ENCODE data around the gene OR51V1.

Gene OR51V1

GRCh38 chr11:5154657-5155056 is 45.8 kb downstream of the OR51V1 start, which contains the start of gene OR52A1:
TSS of gene OR52A1 (minus strand) at chr11:5154757. CDS start at chr11:5152369, 2,388 bp downstream.
- CTCF ChIA-PET, result no interaction called here
- no peak within 1 kb of the TSS for H3K27ac ChIP-seq

DNA sequence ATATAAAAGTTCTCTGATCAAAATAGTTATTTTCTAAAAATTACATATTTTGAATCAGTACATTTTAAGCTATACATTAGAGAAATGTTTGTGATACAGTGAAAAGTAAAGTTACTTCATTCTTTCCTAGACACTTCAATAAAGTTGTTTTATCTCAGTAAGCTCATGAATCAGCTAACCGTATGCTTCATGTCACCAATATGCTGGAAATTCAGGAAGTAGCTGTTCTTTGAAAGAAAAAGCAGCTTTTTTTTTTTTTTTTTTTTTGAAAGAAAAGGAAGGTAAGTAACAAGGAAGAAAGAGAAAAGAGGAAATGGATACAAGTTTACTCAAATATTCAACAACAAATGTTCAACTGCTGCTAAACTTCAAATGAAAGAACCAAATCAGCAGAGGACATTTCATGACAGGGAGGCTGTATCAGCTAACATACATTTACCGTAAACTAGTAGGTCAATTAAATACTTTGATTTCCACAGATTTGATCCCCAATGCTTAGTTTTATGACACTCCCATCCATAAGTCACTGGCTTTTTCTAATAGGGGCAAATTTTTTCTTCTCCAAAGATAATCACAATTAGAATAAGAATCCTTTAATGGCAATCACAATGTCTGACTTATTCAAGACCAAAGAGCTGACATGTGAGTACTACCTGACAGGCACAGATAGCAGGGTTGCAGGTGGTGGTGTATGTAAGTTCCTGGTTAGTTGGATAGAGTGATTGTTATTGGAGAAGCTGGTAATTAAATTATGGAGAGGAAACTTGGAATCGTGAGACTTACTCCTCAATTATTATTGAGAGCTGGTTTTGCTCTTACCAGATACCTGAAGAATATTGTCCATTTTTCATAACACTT is 46.7 kb downstream of the OR51V1 start:
- no peak for DNase-seq (ENCODE audit: low spot score)
- TF ChIP-seq, protein P1, sequence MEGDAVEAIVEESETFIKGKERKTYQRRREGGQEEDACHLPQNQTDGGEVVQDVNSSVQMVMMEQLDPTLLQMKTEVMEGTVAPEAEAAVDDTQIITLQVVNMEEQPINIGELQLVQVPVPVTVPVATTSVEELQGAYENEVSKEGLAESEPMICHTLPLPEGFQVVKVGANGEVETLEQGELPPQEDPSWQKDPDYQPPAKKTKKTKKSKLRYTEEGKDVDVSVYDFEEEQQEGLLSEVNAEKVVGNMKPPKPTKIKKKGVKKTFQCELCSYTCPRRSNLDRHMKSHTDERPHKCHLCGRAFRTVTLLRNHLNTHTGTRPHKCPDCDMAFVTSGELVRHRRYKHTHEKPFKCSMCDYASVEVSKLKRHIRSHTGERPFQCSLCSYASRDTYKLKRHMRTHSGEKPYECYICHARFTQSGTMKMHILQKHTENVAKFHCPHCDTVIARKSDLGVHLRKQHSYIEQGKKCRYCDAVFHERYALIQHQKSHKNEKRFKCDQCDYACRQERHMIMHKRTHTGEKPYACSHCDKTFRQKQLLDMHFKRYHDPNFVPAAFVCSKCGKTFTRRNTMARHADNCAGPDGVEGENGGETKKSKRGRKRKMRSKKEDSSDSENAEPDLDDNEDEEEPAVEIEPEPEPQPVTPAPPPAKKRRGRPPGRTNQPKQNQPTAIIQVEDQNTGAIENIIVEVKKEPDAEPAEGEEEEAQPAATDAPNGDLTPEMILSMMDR (conservative IDR thresholded peaks at IDR 0.05; ENCODE audit: low read depth), result no peak
- ChIA-PET CTCF (no interaction called here), POLR2A (ENCODE audit: low non-redundant PET) (interaction anchor here (0.5 kb wide), 1 partner anchor 126 kb away, joined by 3 read pairs; no protein-coding TSS in a partner anchor)
- H3K27ac ChIP-seq, result no peak overlapping the region

More at GRCh38 chr11:5154657-5155056, 45.8 kb downstream of the OR51V1 start, which contains the start of gene OR52A1:
- DNase-seq (ENCODE audit: low spot score), result no peak
- TF ChIP-seq, protein P1 (conservative IDR thresholded peaks at IDR 0.05; ENCODE audit: low read depth), result no peak
- POLR2A ChIA-PET (ENCODE audit: low non-redundant PET), result no interaction called here

DNA sequence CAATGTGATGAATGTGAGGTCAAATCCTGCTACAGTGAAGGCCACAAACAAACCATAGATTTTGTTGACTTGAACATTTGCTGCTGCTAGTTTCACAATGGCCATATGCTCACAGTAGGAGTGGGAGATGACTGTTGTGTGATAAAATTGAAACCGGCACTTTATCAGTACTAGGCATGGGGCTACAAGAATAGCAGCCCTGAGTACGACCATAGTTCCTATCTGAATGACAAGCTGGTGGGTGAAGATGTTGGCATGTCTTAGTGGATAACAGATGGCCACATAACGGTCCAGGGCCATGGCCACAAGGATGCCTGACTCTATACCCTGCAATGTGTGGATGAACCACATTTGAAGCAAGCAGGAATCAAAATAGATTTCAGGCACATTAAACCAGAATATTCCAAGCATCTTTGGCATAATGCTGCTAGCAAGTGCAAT is 48.7 kb downstream of the OR51V1 start:
- H3K27ac ChIP-seq, result no peak overlapping the region
- TF ChIP-seq, protein P1 (conservative IDR thresholded peaks at IDR 0.05; ENCODE audit: low read depth), result no peak
- no peak for DNase-seq (ENCODE audit: low spot score)
- POLR2A ChIA-PET (ENCODE audit: low non-redundant PET), result no interaction called here
- CTCF ChIA-PET, result no interaction called here

All from RWPE1 (cell line).